Esophagus muscularis mucosa (tissue), 4 donors: ENCODE data around the gene SLC12A9. TPM values are rescaled to one million over a fixed set of nuclear protein-coding genes. Genes with fewer than 3 reads are reported as not detected.

Experiments used
- DNase-seq: peaks from one replicate; pipeline ENCODE4 v3.0.0-alpha.2; 2017; ENCODE audit errors: extremely low spot score
- H3K27ac ChIP-seq, 4 donors: fragments of 200-600 bp; sonication (generic); replicated peaks in 1 of 4; 1 replicate in 3 of 4; 2 replicates in 1 of 4; pipeline ENCODE4 v1.5.1; 2016 to 2019; ENCODE audit warnings: mild to moderate bottlenecking in 1 of 4
- H3K27me3 ChIP-seq, 4 donors: fragments of 200-600 bp; sonication (generic); one replicate each; pipeline versions ENCODE4 v1.5.1 to v1.6.0; 2016 to 2019
- H3K36me3 ChIP-seq, 4 donors: fragments of 200-600 bp; sonication (generic); one replicate each; pipeline ENCODE4 v1.5.1; 2016 to 2019
- H3K4me1 ChIP-seq, 4 donors: fragments of 200-600 bp; sonication (generic); one replicate each; pipeline ENCODE4 v1.5.1; 2016 to 2019
- H3K4me3 ChIP-seq, 4 donors: fragments of 200-600 bp; sonication (generic); 1 replicate in 2 of 4; 2 replicates in 2 of 4; pipeline ENCODE4 v1.5.1; 2016 to 2019; ENCODE audit warnings: mild to moderate bottlenecking in 4 of 4, moderate library complexity in 1 of 4
- H3K9me3 ChIP-seq, 4 donors: fragments of 200-600 bp; sonication (generic); 1 replicate in 3 of 4; 2 replicates in 1 of 4; pipeline ENCODE4 v1.5.1; 2016 to 2019
- EP300 ChIP-seq: sonication (generic); formaldehyde crosslinking; IDR thresholded peaks from one replicate; pipeline ENCODE4 v1.6.1; 2017; ENCODE audit warnings: antibody characterized with exemption
- POLR2A ChIP-seq: fragments of 450-650 bp; IDR thresholded peaks from one replicate; pipeline ENCODE4 v1.6.1; 2017; ENCODE audit warnings: antibody characterized with exemption, moderate library complexity, mild to moderate bottlenecking, low read depth
- POLR2AphosphoS5 ChIP-seq, 2 donors: sonication (generic); formaldehyde crosslinking; IDR thresholded peaks; one replicate each; pipeline ENCODE4 v1.6.1; 2017; ENCODE audit warnings: antibody characterized with exemption in 2 of 2
- WGBS: methylation state at CpG from one replicate; pipeline ENCODE4 v1.1.5; 2018; 5-methylcytosine and 5-hydroxymethylcytosine counted together
- intact Hi-C: fragments of 100-400 bp; cut with DNase I; formaldehyde crosslinking; loops from one replicate; pipeline ENCODE4 v1.15.1; 2023
- total RNA-seq, 4 donors: library from RNA; depleted of rRNA; stranded (reverse); fragments of >200 nt; gene quantifications; one replicate each; pipeline versions ENCODE4 v1.1.0 to v1.2.1, GENCODE V29; 2016
- TF ChIP-seq, protein P1 (sequence below), 3 experiments: fragments of 200-600 bp in 2 of 3; fragments of 450-650 bp in 1 of 3; sonication (generic) in 2 of 3; IDR thresholded peaks; one replicate each; pipeline ENCODE4 v1.5.1; 2017 to 2019; ENCODE audit warnings: antibody characterized with exemption in 3 of 3, mild to moderate bottlenecking in 2 of 3, moderate library complexity in 1 of 3

The SLC12A9 gene
- total RNA-seq, 4 donors from 2014 or later: 15.0 to 26.0 (median 19.9) TPM

DNA sequence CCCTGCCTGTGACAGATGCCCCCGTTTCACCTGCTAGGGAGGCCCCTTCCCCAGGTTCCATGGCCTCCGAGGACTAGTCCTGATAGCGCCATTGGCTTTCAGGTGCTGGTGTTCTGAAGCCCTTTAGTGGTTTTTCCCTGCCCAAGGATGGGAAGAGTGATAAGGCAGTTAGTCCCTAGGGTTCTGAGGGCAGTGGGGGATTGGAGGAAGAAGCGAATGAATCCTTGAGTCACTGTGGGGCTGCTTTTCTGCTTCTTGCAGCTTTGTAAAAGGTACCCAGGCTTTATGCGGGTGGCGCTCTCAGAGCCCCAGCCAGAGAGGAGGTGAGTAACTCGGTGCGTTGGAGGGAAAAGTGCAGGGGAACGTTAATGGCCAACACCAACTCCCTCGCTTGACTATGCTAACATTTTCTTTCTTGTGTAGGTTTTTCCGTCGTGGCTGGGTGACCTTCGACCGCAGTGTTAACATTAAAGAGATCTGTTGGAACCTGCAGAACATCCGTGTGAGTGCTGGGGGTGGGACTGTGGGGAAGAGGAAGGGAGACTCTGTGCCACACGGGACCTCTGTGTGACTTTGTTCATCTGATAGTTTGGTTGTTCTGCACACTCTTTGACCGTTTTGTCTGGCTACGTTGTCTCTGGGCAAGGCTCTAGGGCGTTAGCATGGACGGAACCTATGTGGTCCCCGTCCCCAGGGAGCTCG, 33.1 kb downstream of the SLC12A9 start:
- DNase-seq: no peak
- WGBS: 77% methylated on average over 20 of the region's 22 CpGs
- TF ChIP-seq POLR2AphosphoS5 (IDR thresholded peaks at IDR 0.05): no peak
- TF ChIP-seq, protein P1, sequence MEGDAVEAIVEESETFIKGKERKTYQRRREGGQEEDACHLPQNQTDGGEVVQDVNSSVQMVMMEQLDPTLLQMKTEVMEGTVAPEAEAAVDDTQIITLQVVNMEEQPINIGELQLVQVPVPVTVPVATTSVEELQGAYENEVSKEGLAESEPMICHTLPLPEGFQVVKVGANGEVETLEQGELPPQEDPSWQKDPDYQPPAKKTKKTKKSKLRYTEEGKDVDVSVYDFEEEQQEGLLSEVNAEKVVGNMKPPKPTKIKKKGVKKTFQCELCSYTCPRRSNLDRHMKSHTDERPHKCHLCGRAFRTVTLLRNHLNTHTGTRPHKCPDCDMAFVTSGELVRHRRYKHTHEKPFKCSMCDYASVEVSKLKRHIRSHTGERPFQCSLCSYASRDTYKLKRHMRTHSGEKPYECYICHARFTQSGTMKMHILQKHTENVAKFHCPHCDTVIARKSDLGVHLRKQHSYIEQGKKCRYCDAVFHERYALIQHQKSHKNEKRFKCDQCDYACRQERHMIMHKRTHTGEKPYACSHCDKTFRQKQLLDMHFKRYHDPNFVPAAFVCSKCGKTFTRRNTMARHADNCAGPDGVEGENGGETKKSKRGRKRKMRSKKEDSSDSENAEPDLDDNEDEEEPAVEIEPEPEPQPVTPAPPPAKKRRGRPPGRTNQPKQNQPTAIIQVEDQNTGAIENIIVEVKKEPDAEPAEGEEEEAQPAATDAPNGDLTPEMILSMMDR (IDR thresholded peaks at IDR 0.05): no peak
- no peak for TF ChIP-seq EP300
- TF ChIP-seq POLR2A: no peak
- intact Hi-C loops: loop anchor here (10.0 kb wide), 1 partner anchor 181 kb away; the partner anchor contains the start of gene POP7
- Histone ChIP-seq H3K4me3 (no peak overlapping the region), H3K4me1 (peaks cover 23 to 40% (median 30%) of the 10 kb centered on the region in 4 donors), H3K27me3 (no peaks in the 10 kb centered on the region), H3K27ac (no peak overlapping the region), H3K9me3 (no peaks in the 10 kb centered on the region), H3K36me3 (peaks cover 56 to 83% (median 81%) of the 10 kb centered on the region in 4 donors)

GRCh38 chr7:100886142-100886935, 33.8 kb downstream of the SLC12A9 start:
- intact Hi-C loops: loop anchor here (10.0 kb wide), 1 partner anchor 182 kb away; the partner anchor contains the start of gene POP7
- H3K27me3 ChIP-seq: no peaks in the 10 kb centered on the region
- no peak overlapping the region for H3K27ac ChIP-seq
- DNase-seq: no peak
- H3K4me3 ChIP-seq: no peak overlapping the region
- WGBS: 84% methylated on average over 18 of the region's 27 CpGs
- H3K4me1 ChIP-seq: peaks cover 30 to 46% (median 36%) of the 10 kb centered on the region in 4 donors
- peaks cover 56 to 76% (median 75%) of the 10 kb centered on the region in 4 donors for H3K36me3 ChIP-seq
- TF ChIP-seq, protein P1 (IDR thresholded peaks at IDR 0.05): no peak
- no peaks in the 10 kb centered on the region for H3K9me3 ChIP-seq

- Histone ChIP-seq H3K9me3 (no peaks in the 10 kb centered on the region), H3K36me3 (peaks cover 50 to 69% (median 68%) of the 10 kb centered on the region in 4 donors), H3K4me1 (peaks cover 31 to 46% (median 37%) of the 10 kb centered on the region in 4 donors), H3K4me3 (no peak overlapping the region), H3K27me3 (no peaks in the 10 kb centered on the region), H3K27ac (peak overlapping the region in 3 of 4 donors; percentile 4 to 93 (median 91))
- 78% methylated on average over 25 of the region's 25 CpGs for WGBS
- DNase-seq: no peak
- intact Hi-C loops: loop anchor here (10.0 kb wide), 1 partner anchor 182 kb away; the partner anchor contains the start of gene POP7
- TF ChIP-seq, protein P1 (IDR thresholded peaks at IDR 0.05): no peak
- TF ChIP-seq POLR2AphosphoS5 (IDR thresholded peaks at IDR 0.05) (no peak), EP300 (no peak), POLR2A (no peak)
Observed at GRCh38 chr7:100886936-100887515, 34.5 kb downstream of the SLC12A9 start.

GRCh38 chr7:100887516-100888290, 35.2 kb downstream of the SLC12A9 start:
- no peak overlapping the region for H3K4me3 ChIP-seq
- WGBS: 65% methylated on average over 18 of the region's 21 CpGs
- peak overlapping the region; percentile 11 to 93 (median 54) for H3K27ac ChIP-seq
- H3K36me3 ChIP-seq: peaks cover 44 to 62% (median 61%) of the 10 kb centered on the region in 4 donors
- no peak for DNase-seq
- peaks cover 31 to 46% (median 37%) of the 10 kb centered on the region in 4 donors for H3K4me1 ChIP-seq
- no peaks in the 10 kb centered on the region for H3K9me3 ChIP-seq
- intact Hi-C loops: loop anchor here (10.0 kb wide), 1 partner anchor 183 kb away; the partner anchor contains the start of gene POP7
- TF ChIP-seq POLR2A (no peak), EP300 (no peak), POLR2AphosphoS5 (IDR thresholded peaks at IDR 0.05) (no peak)
- TF ChIP-seq, protein P1 (IDR thresholded peaks at IDR 0.05): no peak
- H3K27me3 ChIP-seq: no peaks in the 10 kb centered on the region
